IPS DF 4.7 (cell line): Measurements from ENCODE around the gene GCK.
"Not testable (repeated sequence)": the region's sequence is repeated elsewhere in the genome, so short reads cannot be mapped to it uniquely, and the experiment has no call there.

ENCODE experiments used
- DNase-seq: peaks from one replicate; pipeline ENCODE4 v3.0.0-alpha.2; 2013; ENCODE audit warnings: low spot score; ENCODE audit errors: extremely low read depth

The GCK gene

GRCh38 chr7:44201813-44202212, 12.6 kb upstream of the GCK start:
- no peak for DNase-seq

GRCh38 chr7:44200699-44201461, 11.6 kb upstream of the GCK start, which contains the start of gene YKT6:
TSS of gene YKT6 (plus strand) at chr7:44200978. CDS start at chr7:44201136, 158 bp downstream.
- DNase-seq: peak; percentile 72

- DNase-seq: not testable (repeated sequence)
Observed at GRCh38 chr7:44200163-44200562, 10.9 kb upstream of the GCK start.

GRCh38 chr7:44197474-44197873, 8.2 kb upstream of the GCK start:
- no peak for DNase-seq

GRCh38 chr7:44196450-44196872, 7.2 kb upstream of the GCK start:
- DNase-seq: no peak

- DNase-seq: no peak
Observed at GRCh38 chr7:44195889-44196288, 6.7 kb upstream of the GCK start.

GRCh38 chr7:44194562-44195145, 5.4 kb upstream of the GCK start:
- DNase-seq: no peak

- no peak for DNase-seq
Observed at GRCh38 chr7:44194069-44194468, 4.8 kb upstream of the GCK start.

GRCh38 chr7:44193011-44193802, 4.0 kb upstream of the GCK start:
- no peak for DNase-seq

- DNase-seq: no peak
Observed at GRCh38 chr7:44191171-44191570, 1.9 kb upstream of the GCK start.

GRCh38 chr7:44189993-44190872, 994 bp upstream of the GCK start:
- DNase-seq: no peak

GRCh38 chr7:44188480-44189225, 586 bp downstream of the GCK start:
- no peak for DNase-seq

- no peak for DNase-seq
Observed at GRCh38 chr7:44187636-44188416, 1.4 kb downstream of the GCK start.

GRCh38 chr7:44186736-44187135, 2.5 kb downstream of the GCK start:
- DNase-seq: no peak

- DNase-seq: no peak
Observed at GRCh38 chr7:44185729-44186128, 3.5 kb downstream of the GCK start.

- DNase-seq: no peak
Observed at GRCh38 chr7:44184873-44185446, 4.3 kb downstream of the GCK start.

- DNase-seq: no peak
Observed at GRCh38 chr7:44184206-44184872, 4.9 kb downstream of the GCK start.

GRCh38 chr7:44183386-44183785, 5.9 kb downstream of the GCK start:
- no peak for DNase-seq

GRCh38 chr7:44182827-44183226, 6.4 kb downstream of the GCK start:
- no peak for DNase-seq
